ENCODE data around the gene C7orf33. TPM values are rescaled to one million over a fixed set of nuclear protein-coding genes. Genes with fewer than 3 reads are reported as not detected.

C7orf33 gene
- total RNA-seq, 1 donor from 2014 or later: not detected

- Mint-ChIP-seq H3K27me3 (ENCODE audit: unreplicated experiment) (no peaks in the 10 kb centered on the region), H3K36me3 (ENCODE audit: low read depth, unreplicated experiment) (peaks cover 5% of the 10 kb centered on the region), H3K9me3 (ENCODE audit: unreplicated experiment) (peaks cover 4% of the 10 kb centered on the region), H3K27ac (ENCODE audit: unreplicated experiment) (no peak overlapping the region), H3K4me1 (ENCODE audit: unreplicated experiment) (peaks cover 4% of the 10 kb centered on the region), H3K4me3 (ENCODE audit: unreplicated experiment) (no peak overlapping the region)
- no peak for TF ChIP-seq CTCF (IDR thresholded peaks at IDR 0.05; ENCODE audit: unreplicated experiment)
- no peak for DNase-seq (ENCODE audit: low spot score)
These were observed 33.2 kb downstream of the C7orf33 start for GRCh38 chr7:148623586-148624282.

- Mint-ChIP-seq H3K36me3 (ENCODE audit: low read depth, unreplicated experiment) (peaks cover 5% of the 10 kb centered on the region), H3K27me3 (ENCODE audit: unreplicated experiment) (peaks cover under 1% of the 10 kb centered on the region), H3K4me3 (ENCODE audit: unreplicated experiment) (no peak overlapping the region), H3K9me3 (ENCODE audit: unreplicated experiment) (no peaks in the 10 kb centered on the region), H3K27ac (ENCODE audit: unreplicated experiment) (no peak overlapping the region), H3K4me1 (ENCODE audit: unreplicated experiment) (peaks cover 4% of the 10 kb centered on the region)
- TF ChIP-seq CTCF (IDR thresholded peaks at IDR 0.05; ENCODE audit: unreplicated experiment): no peak
- DNase-seq (ENCODE audit: low spot score): no peak
These were observed 34.2 kb downstream of the C7orf33 start for GRCh38 chr7:148624735-148625134.

- no peak overlapping the region for H3K27ac Mint-ChIP-seq (ENCODE audit: unreplicated experiment)
- H3K9me3 Mint-ChIP-seq (ENCODE audit: unreplicated experiment): no peaks in the 10 kb centered on the region
- peaks cover 1% of the 10 kb centered on the region for H3K27me3 Mint-ChIP-seq (ENCODE audit: unreplicated experiment)
- no peak for TF ChIP-seq CTCF (IDR thresholded peaks at IDR 0.05; ENCODE audit: unreplicated experiment)
- DNase-seq (ENCODE audit: low spot score): no peak
- H3K4me3 Mint-ChIP-seq (ENCODE audit: unreplicated experiment): no peak overlapping the region
- H3K4me1 Mint-ChIP-seq (ENCODE audit: unreplicated experiment): peaks cover 4% of the 10 kb centered on the region
- H3K36me3 Mint-ChIP-seq (ENCODE audit: low read depth, unreplicated experiment): peaks cover 5% of the 10 kb centered on the region
These were observed 34.8 kb downstream of the C7orf33 start for GRCh38 chr7:148625342-148625741.

GRCh38 chr7:148626828-148627227, 36.3 kb downstream of the C7orf33 start:
- Mint-ChIP-seq H3K27me3 (ENCODE audit: unreplicated experiment) (peaks cover 1% of the 10 kb centered on the region), H3K27ac (ENCODE audit: unreplicated experiment) (no peak overlapping the region), H3K36me3 (ENCODE audit: low read depth, unreplicated experiment) (no peaks in the 10 kb centered on the region), H3K4me1 (ENCODE audit: unreplicated experiment) (no peaks in the 10 kb centered on the region), H3K4me3 (ENCODE audit: unreplicated experiment) (no peak overlapping the region), H3K9me3 (ENCODE audit: unreplicated experiment) (no peaks in the 10 kb centered on the region)
- TF ChIP-seq CTCF (IDR thresholded peaks at IDR 0.05; ENCODE audit: unreplicated experiment): no peak
- DNase-seq (ENCODE audit: low spot score): no peak

- Mint-ChIP-seq H3K9me3 (ENCODE audit: unreplicated experiment) (no peaks in the 10 kb centered on the region), H3K27ac (ENCODE audit: unreplicated experiment) (no peak overlapping the region), H3K4me3 (ENCODE audit: unreplicated experiment) (no peak overlapping the region), H3K36me3 (ENCODE audit: low read depth, unreplicated experiment) (no peaks in the 10 kb centered on the region), H3K27me3 (ENCODE audit: unreplicated experiment) (peaks cover 1% of the 10 kb centered on the region), H3K4me1 (ENCODE audit: unreplicated experiment) (no peaks in the 10 kb centered on the region)
- DNase-seq (ENCODE audit: low spot score): no peak
- no peak for TF ChIP-seq CTCF (IDR thresholded peaks at IDR 0.05; ENCODE audit: unreplicated experiment)
These were observed 37.4 kb downstream of the C7orf33 start for GRCh38 chr7:148628011-148628410.
